Suprapubic skin (tissue), 4 donors: ENCODE data around the gene STUM. TPM values are rescaled to one million over a fixed set of nuclear protein-coding genes. Genes with fewer than 3 reads are reported as not detected.

Source experiments
- DNase-seq, 2 donors: peaks; one replicate each; pipeline ENCODE4 v3.0.0-alpha.2; 2019; ENCODE audit warnings: low spot score in 2 of 2
- H3K27ac ChIP-seq: fragments of 200-600 bp; sonication (generic); one replicate; pipeline ENCODE4 v1.5.1; 2019
- H3K27me3 ChIP-seq: fragments of 200-600 bp; sonication (generic); one replicate; pipeline ENCODE4 v1.5.1; 2019
- H3K36me3 ChIP-seq: fragments of 200-600 bp; sonication (generic); one replicate; pipeline ENCODE4 v1.5.1; 2019
- H3K4me1 ChIP-seq: fragments of 200-600 bp; sonication (generic); one replicate; pipeline ENCODE4 v1.5.1; 2019
- H3K4me3 ChIP-seq: fragments of 200-600 bp; sonication (generic); one replicate; pipeline ENCODE4 v1.5.1; 2019; ENCODE audit warnings: mild to moderate bottlenecking
- H3K9me3 ChIP-seq: fragments of 200-600 bp; sonication (generic); one replicate; pipeline ENCODE4 v1.5.1; 2019
- EP300 ChIP-seq: sonication (generic); formaldehyde crosslinking; IDR thresholded peaks from one replicate; pipeline ENCODE4 v1.6.1; 2017; ENCODE audit warnings: antibody characterized with exemption
- POLR2A ChIP-seq, 2 donors: fragments of 450-650 bp; IDR thresholded peaks; one replicate each; pipeline ENCODE4 v1.6.1; 2017; ENCODE audit warnings: antibody characterized with exemption in 2 of 2, mild to moderate bottlenecking in 2 of 2, moderate library complexity in 2 of 2
- POLR2AphosphoS5 ChIP-seq, 3 donors: sonication (generic); formaldehyde crosslinking; IDR thresholded peaks; one replicate each; pipeline ENCODE4 v1.6.1; 2017; ENCODE audit warnings: antibody characterized with exemption in 3 of 3
- WGBS: methylation state at CpG from one replicate; pipeline ENCODE4 v1.1.5; 2018; 5-methylcytosine and 5-hydroxymethylcytosine counted together
- total RNA-seq, 4 donors: library from RNA; depleted of rRNA; stranded (reverse); fragments of >200 nt; gene quantifications; one replicate each; pipeline ENCODE4 v1.1.0, GENCODE V29; 2016
- TF ChIP-seq, protein P1 (sequence below), 2 donors: fragments of 200-600 bp in 1 of 2; fragments of 450-650 bp in 1 of 2; sonication (generic) in 1 of 2; IDR thresholded peaks; one replicate each; pipeline ENCODE4 v1.5.1; 2016 to 2019; ENCODE audit warnings: antibody characterized with exemption in 2 of 2, mild to moderate bottlenecking in 1 of 2, moderate library complexity in 1 of 2

STUM gene
- total RNA-seq, 4 donors from 2014 or later: 1.6 to 5.9 (median 2.0) TPM

DNA sequence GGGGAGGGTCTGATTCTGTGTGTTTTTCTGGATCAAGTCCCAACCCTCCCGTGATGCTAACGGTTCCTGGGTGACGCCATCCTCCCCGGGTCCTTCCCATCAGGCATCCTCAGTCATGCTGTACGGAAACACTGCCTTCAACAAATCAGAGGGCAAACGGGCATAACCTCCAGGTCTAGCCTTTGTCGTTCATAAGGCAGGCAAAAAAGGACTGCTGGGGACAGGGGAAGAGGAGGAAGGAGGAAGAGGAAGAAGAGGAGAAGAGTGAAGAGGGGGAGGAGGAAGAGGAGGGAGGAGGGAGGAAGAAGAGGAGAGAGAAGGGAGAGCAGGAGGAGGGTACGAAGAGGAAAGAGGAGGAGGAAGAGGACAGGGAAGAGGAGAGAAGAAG is 106.1 kb downstream of the STUM start:
- DNase-seq: no peak
- TF ChIP-seq EP300 (no peak), POLR2A (IDR thresholded peaks at IDR 0.05) (no peak), POLR2AphosphoS5 (IDR thresholded peaks at IDR 0.05) (no peak)
- TF ChIP-seq, protein P1, sequence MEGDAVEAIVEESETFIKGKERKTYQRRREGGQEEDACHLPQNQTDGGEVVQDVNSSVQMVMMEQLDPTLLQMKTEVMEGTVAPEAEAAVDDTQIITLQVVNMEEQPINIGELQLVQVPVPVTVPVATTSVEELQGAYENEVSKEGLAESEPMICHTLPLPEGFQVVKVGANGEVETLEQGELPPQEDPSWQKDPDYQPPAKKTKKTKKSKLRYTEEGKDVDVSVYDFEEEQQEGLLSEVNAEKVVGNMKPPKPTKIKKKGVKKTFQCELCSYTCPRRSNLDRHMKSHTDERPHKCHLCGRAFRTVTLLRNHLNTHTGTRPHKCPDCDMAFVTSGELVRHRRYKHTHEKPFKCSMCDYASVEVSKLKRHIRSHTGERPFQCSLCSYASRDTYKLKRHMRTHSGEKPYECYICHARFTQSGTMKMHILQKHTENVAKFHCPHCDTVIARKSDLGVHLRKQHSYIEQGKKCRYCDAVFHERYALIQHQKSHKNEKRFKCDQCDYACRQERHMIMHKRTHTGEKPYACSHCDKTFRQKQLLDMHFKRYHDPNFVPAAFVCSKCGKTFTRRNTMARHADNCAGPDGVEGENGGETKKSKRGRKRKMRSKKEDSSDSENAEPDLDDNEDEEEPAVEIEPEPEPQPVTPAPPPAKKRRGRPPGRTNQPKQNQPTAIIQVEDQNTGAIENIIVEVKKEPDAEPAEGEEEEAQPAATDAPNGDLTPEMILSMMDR (IDR thresholded peaks at IDR 0.05): no peak
- H3K4me3 ChIP-seq: no peak overlapping the region
- 60% methylated on average over 8 of the region's 8 CpGs for WGBS
- H3K9me3 ChIP-seq: no peaks in the 10 kb centered on the region
- H3K36me3 ChIP-seq: no peaks in the 10 kb centered on the region
- peaks cover 68% of the 10 kb centered on the region for H3K4me1 ChIP-seq
- no peaks in the 10 kb centered on the region for H3K27me3 ChIP-seq
- peak overlapping the region; percentile 88 for H3K27ac ChIP-seq

DNA sequence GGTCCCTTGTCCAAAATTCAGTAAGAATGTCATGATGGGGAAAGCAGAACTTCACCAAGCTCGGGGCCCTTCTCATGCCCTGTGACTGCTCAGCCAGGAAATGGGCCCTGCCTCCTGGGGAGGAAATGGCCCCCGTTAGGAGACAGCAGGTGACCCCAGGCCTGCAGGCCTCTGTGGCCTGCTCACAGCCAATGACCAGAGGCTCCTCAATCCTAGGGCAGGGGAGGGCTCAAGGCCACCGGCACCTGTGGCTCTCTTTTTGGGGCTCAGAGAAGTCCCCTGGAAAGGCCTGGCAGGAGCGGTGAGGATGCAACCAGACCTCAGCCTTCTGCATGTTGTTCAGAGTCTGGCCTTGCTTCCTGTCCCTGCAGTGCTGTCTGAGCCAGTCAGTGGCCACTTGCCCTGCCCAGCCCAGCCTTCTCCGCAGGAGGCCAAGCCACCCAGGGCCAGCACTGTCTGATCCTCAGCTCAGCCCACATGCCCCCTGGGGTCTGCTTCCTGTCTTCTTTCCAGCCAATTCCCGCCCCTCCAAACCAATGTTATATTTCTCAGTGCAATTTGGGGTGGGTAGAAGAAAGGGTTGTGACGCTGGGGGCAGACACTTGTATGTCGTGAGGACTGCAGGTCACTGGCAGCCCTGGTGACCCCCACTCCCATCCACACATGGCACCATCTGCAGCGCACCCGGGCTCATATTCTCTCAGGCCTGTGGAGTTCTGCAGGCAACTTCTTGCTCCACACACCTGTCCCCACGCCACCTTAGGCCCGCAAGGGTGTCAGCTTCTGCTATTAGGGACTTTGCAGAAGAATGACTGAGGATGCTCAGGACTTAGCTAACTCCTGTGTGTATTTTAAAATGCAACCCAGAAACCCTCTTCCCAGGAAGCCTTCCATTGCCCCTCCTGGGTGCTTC is 106.9 kb downstream of the STUM start:
- Histone ChIP-seq H3K4me1 (peaks cover 70% of the 10 kb centered on the region), H3K4me3 (no peak overlapping the region), H3K36me3 (no peaks in the 10 kb centered on the region), H3K27me3 (no peaks in the 10 kb centered on the region), H3K9me3 (no peaks in the 10 kb centered on the region), H3K27ac (peak overlapping the region; percentile 88)
- WGBS: 80% methylated on average over 10 of the region's 12 CpGs
- no peak for DNase-seq
- TF ChIP-seq, protein P1 (IDR thresholded peaks at IDR 0.05): no peak
- TF ChIP-seq POLR2AphosphoS5 (IDR thresholded peaks at IDR 0.05): no peak
- TF ChIP-seq EP300: no peak
- no peak for TF ChIP-seq POLR2A (IDR thresholded peaks at IDR 0.05)

DNA sequence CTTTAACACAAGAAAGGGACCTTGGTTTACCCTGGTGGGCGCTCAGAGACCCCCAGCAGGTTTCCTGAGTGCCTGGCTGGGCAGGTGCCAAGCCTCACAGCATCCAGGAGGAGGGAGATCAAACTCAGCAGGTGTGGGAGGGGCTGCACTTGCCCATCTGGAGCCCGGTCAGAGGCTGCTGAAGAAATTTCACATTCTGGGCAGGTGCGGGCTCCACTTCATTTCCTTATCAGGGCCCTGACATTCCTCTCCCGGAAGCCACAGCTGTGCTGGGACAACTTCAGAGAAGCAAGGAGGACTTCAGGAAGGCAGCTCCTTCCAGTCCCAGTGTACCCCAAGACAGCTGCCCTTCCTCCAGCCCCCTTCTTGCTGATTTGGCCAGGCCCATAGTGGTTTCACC is 107.6 kb downstream of the STUM start:
- TF ChIP-seq POLR2A (IDR thresholded peaks at IDR 0.05) (no peak), POLR2AphosphoS5 (IDR thresholded peaks at IDR 0.05) (no peak), EP300 (no peak)
- TF ChIP-seq, protein P1 (IDR thresholded peaks at IDR 0.05): no peak
- Histone ChIP-seq H3K36me3 (no peaks in the 10 kb centered on the region), H3K27me3 (no peaks in the 10 kb centered on the region), H3K4me3 (no peak overlapping the region), H3K4me1 (peaks cover 76% of the 10 kb centered on the region), H3K9me3 (no peaks in the 10 kb centered on the region), H3K27ac (peak overlapping the region; percentile 88)
- DNase-seq: no peak
- 65% methylated on average over 2 of the region's 4 CpGs for WGBS

DNA sequence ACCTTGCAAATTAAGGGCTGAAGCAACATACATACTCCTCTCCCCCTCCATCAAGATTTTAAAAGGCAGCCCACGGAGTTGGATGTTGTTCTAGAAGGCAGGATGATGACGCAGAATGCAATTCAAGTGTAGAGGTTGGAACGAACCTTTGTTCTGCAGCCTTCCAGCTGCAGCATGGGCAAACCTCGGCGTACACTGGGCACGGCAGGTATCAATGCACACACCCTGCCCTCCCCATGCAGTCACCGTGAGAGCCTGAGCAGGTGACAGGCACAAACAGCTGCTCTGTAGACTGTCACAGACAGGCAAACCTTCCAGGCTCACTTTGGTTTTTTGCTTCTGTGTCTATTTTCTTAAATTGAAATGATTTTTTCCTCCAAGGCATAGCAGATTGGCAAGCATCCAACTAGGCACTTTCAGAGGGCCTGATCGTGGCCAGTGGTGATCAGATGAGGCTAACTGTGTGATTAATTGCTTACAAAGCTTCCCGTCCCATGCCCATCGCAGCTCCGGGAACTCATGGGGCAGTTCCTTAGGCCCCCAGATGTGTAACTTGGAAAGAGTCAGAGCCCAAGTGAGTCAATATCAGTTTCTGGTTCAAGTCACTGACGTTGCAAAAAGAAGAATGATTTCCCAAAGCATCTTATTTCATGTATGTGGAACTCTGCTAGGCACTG is 108.2 kb downstream of the STUM start:
- DNase-seq: peak in 1 of 2 donors; percentile 54
- H3K4me1 ChIP-seq: peaks cover 81% of the 10 kb centered on the region
- 21% methylated on average over 12 of the region's 12 CpGs for WGBS

More for the DNA sequence above, 108.2 kb downstream of the STUM start:
- no peaks in the 10 kb centered on the region for H3K9me3 ChIP-seq
- no peaks in the 10 kb centered on the region for H3K36me3 ChIP-seq
- TF ChIP-seq POLR2A (IDR thresholded peaks at IDR 0.05) (no peak), EP300 (no peak), POLR2AphosphoS5 (IDR thresholded peaks at IDR 0.05) (peak in 1 of 3 donors; percentile 11)
- TF ChIP-seq, protein P1 (IDR thresholded peaks at IDR 0.05): no peak
- H3K27me3 ChIP-seq: no peaks in the 10 kb centered on the region
- no peak overlapping the region for H3K4me3 ChIP-seq
- H3K27ac ChIP-seq: peak overlapping the region; percentile 88
